Stimulated activated CD4-positive, alpha-beta T cell treated with anti-CD3 and anti-CD28 coated beads, Interleukin-15, amount 100 ng/mL, for 24 hours (primary cell): ENCODE data around the gene MIF4GD.
"Not testable (repeated sequence)": the region's sequence is repeated elsewhere in the genome, so short reads cannot be mapped to it uniquely, and the experiment has no call there.

Source experiments
- DNase-seq: peaks from one replicate; pipeline ENCODE4 v3.0.0-alpha.2; 2020

MIF4GD gene

DNA sequence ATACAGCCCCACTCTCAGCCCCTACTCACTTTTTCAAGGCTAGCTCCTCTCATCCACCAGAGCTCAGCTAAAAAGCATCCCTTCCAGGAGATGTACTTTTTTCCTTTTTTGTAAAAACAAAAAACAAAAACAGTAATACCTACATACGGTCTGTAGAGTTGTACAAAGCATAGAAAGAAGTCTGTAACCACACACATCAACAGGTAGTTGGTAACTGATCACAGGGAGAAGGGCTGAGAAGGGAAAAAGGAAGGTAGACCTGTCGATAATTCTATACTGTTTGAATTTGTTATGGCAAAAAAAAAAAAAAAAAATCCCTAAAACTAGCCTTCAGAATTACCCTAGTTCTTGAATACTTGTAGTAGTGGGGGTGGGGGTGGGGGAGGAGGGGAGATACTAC is 17.3 kb upstream of the MIF4GD start:
- DNase-seq: no peak

DNA sequence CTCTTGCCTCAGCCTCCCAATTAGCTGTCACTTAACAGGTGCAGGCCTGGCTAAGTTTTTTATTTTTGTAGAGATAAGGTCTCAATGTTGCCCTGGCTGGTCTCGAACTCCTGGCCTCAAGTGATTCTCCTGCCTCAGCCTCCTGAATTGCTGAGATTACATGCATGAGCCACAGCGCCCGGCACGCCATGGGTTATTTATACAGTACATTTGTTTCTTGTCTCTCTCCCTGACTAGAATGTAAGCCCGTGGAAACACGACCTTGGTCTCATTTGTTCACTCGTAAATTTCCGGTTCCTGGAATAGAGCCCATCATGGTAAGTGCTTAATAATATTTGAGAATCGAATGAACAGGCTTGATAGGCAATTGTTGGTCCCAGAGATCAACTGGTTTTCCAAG is 16.2 kb upstream of the MIF4GD start:
- DNase-seq: no peak

DNA sequence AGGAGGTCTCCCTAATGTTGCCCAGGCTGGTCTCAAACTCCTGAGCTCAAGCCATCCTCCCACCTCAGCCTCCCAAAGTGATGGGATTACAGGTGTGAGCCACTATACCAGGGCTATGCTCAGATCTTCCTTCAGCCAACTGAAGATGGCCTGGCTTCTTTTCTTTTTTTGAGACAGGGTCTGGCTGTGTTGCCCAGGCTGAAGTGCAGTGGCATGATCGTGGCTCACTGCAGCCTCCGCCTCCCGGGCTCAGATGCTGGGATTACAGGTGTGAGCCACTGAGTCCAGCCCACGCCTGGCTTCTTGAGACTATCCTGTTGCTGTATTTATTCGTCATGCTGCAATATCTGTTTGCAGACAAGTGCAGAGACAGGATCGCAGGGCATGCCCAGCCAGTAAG is 14.1 kb upstream of the MIF4GD start:
- DNase-seq: no peak

DNA sequence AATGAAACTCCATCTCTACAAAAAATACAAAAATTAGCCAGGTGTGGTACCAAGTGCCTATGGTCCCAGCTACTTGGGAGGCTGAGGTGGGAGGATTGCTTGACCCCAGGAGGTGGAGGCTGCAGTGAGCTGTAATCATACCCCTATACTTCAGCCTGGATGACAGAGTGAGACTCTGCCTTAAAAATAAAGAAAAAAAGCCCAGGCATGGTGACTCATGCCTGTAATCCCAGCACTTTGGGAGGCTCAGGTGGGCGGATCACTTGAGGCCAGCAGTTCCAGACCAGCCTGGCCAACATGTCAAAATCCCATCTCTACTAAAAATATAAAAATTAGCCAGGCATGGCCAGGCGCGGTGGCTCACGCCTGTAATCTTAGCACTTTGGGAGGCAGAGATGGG is 9.2 kb upstream of the MIF4GD start:
- DNase-seq: not testable (repeated sequence)

DNA sequence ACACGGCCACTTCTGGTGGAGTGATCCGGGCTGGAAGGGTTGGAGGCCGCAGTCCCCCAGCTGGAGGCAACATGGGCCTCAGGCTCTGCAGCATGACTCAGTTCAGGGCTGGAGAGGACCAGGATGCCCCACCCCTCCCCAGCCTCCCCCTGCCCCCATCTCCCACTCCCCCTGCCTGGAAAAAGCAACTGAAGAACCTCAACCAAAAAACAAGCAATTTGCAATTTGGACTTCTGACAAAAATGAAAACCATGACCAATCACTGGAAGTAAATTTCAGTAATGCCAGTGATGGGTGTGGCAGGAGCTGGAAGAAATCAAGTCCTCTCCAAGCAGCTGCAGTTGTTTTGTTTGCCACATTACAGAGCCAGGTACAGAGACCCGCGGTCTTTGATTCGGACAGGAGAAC is 6.6 kb upstream of the MIF4GD start:
- DNase-seq: no peak

DNA sequence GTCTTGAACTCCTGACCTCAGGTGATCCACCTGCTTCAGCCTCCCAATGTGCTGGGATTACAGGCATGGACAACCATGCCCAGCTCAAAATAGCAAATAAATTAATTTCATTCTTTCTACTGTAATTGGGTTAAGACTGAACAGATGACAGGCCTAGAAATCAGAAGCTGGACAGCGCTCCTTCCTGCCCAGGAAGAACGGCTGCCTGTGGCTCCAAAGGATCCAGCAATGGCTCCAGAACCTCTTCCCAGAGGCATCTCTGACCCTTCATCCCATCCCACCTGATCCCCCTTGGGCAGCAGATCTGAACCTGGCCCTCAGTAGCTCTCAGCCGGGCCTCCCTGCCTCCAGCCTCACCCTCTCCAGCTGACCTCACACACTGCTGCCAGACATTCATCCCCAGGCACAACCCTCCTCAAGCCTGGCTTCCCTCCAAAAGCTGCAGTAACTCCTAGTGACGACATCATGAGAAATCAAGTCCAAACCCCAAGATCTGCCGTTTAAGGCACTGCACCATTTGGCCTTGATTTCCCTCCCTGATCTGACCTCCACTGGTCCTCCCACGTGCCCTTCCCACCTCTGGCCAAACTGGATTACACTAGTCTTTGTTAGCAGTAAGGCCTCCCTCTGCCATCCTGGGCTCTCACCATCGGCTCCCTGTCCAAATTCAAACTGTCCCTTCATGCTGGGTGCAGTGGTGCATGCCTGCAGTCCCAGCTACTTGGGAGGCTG is 3.1 kb upstream of the MIF4GD start:
- no peak for DNase-seq

DNA sequence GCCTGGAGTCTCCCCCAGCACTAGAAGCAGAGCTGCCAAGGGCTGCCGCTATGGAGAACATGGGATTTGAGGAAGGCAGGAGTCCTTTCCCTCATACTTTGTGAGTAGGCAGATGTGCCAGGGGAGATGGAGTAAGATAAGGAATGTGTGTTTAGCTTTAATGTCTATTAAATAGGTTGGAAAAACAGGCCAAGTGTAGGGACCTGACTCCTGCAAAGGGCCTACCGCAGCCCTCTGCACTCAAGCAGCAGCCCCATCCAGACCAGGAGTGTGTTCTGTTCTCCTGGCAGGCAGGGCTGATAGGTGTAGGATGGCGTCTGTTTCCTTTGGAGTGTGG is 1.8 kb upstream of the MIF4GD start:
- no peak for DNase-seq

DNA sequence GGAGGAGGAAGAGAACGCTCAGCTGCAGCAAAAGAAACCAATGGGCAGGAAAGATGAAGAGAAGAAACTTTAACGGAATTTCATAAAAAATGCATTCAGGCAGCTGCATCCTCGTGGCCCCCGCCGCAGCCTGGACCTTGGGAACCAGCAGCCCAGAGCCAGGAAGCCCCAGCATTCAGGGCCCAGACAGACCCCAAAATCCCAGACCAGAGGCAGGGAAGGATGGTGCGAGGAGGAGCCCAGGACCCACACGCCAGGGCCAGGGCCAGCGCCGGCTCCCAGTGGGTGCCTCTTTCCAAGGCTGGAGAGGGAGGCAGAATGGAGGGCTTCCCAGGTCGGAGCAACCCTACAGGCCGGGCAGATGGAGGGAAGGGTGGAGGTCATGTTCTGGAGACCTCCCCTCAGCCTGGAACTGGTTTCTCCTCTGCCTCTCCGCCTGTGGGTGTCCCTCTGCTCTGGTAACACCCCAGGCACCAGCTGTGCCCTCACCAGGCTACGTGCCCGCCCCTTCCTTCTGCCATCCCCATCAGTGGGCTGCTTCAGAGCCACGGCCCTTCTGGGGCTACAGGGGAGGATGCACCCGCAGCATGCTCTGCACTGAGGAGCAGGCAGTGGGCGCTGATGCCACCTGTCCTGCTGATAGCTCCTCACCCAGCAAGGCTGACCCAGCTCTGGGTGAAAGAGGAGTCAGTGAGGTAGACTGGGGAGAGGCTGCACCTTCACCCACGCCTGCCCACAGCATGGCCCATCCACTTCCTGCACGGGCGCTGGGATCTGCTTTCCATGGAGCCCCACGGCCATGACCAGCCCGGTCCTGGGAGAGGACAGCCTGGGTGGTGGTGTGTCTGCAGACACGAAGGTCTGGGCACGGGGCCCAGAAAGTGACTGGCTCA is 1.2 kb upstream of the MIF4GD start:
- peak; percentile 43 for DNase-seq

DNA sequence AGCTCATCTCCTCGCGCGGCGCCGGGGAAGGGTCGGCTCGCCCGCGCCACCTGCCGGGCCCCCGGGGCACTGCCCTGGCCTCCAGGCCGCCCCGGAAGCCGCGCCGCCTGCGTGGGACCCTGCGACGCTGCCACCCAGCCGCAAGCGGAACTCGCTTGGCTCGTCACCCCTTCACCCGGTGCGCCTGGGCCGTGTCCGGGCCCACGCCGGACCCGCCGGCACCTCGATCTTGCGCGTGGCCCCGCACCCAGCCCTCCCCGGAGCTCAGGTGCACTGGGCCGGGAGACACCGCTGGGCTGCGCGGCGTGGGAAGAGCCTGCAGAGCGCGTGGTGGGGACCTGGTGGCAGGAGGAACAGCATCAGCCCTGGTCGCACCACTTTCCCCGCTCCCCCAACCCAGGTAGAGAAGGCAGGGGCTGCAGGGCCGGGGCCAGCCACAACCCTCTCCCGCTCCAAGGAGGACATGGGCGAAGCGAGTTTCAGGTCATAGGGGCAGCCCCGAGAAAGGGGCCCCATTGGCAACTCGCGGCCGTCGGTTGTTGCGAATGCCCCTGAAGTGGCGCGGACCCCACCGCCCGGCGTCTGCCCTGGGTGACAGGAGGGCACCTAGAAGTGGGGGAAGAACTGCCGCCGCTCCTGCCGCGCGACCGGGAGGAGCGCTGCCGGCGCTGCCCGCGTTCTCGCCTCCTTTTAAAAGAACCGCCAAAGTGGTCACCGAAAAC is 363 bp upstream of the MIF4GD start:
- peak; percentile 91 for DNase-seq

DNA sequence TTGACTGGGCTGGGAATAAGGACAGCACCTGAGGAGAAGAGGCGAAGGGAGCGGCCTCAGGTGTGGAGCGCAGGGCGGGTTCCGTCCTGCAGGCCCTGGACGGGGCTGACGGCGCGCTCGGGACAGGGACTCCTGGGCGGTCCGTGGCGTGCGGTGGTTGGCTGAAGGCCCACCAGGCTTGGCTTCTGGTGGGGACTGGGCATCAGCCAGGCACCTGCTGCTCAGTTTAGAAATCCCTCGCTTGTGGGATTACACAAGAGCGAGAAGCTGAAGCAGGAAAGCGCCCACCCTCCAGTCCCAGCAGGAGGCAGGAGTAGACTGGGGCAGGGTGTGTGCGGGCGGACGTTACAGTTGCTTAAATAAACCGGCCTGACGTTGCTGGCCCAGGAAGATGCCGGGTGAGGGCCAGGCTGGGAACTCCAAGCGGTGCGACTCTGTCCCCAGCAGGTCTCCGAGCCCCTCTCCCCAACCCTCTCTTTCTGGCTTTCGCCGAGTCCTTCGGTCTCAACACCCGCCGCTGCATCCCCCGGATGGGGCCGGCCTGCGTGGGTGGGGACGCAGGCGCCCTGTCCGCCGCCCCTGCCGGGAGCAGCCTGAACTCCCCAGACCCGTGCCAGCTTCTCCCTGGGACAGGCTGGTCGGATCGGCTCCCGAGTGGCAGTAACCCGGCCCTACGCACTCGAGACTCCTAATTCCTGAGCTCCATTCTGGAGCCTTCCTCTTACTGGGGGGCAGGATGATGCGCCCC is 639 bp downstream of the MIF4GD start:
- peak; percentile 79 for DNase-seq

DNA sequence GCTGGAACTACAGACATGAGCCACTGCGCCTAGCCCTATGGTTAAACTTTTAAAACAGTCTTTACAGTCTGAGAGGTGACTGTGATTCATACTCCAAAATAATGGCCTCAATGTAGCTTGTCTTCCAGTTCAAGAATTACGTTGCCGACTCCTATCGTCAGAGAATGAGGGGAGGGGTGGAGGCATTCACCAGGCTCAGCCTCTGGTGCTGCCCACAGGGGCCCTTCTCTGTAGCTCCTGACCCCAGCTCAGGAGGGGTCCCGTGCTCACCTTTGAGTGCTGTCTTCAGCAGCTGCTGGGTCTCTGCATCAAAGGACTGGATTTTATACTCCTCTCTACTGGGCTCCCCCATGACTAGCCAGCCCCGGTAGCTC is 1.2 kb downstream of the MIF4GD start:
- DNase-seq: peak; percentile 34

DNA sequence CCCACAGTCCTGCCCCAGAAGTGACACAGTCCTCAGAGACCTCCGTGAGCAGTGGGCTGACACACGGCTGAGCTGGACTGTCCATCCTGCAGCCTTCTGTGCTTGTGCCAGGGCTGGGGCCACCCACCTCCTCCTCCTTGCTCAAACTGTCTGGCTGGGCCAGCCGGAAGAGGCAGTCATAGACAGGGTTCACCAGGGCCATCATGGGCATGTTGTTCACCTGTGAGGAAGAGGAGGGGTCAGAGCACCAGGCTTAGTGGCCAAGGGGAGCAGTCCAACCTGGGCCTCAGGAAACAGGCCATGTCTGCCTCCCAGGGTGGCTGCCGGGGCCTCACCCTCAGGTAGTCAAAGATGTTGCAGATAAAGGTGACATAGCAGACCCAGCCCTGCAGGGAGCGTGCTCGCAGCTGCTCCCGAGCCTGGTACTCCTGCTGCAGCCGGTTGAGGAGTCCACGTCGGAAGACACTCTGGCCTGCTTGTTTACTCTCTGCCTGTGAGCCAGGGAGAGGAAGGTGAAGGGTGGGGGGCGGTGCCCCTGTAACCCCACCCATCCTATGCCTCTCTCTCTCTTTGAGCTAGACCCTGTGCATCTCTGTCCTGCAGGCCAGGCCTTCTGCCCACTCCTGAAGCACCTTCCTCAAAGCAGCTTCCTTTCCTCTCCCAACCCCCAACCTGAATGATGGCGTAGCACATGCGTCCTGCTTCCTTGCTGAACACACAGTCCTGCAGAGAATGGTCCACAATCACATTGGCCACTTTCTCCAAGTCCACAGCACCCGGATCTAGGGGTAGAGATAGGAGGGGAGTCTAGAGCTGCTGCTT is 3.4 kb downstream of the MIF4GD start:
- no peak for DNase-seq

DNA sequence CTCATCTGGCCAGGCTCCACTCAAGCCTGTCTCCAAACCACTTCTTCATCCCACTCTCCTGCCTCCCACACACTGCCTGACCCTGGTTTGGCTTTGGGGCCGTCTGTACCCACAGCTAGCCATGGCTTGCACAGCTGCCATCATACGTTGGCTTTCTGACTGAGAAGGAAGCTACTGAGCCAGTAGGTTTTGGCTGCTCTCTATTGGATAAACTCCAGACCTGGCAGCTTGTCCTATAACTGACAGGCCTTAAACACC is 3.9 kb downstream of the MIF4GD start:
- DNase-seq: no peak

DNA sequence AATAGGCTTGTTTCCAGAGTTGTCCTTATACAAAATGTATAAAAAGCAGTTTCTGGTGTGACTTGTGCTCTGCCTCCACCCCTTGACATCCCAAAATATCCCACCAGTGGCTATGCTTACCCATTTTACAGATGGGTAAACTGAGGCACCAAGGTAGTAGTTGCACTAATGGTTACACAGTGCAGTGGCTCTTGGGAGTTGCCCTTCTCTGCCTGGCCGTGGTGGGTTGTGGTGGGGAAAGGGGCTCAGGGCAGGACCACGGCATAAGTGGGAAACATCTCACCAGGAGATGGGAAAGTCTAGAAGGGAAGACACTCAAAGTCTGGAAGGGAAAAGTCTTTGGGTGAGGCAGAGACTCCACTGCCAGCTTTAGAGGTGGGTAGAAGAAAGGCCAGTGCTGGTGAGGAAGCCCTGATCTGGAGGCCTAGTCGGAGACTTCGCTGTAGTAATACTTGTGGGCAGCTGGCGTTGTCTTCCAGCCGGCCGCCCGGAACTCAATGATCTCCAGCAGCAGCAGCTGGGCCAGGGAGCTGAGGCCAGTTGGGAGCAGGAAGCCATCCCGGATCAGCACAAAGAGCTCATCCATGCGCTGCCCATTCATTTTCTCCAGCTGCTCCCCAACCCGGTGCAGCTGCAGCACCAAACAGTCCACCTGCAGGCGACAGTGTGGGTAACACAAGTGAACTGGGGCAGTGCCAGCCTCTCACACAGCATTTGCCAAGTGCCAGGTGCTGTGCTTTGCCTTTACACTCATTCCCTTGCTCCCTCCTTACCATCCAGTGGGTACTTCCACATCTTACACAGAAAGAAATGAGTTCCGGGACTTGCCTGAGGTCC is 4.5 kb downstream of the MIF4GD start:
- no peak for DNase-seq

DNA sequence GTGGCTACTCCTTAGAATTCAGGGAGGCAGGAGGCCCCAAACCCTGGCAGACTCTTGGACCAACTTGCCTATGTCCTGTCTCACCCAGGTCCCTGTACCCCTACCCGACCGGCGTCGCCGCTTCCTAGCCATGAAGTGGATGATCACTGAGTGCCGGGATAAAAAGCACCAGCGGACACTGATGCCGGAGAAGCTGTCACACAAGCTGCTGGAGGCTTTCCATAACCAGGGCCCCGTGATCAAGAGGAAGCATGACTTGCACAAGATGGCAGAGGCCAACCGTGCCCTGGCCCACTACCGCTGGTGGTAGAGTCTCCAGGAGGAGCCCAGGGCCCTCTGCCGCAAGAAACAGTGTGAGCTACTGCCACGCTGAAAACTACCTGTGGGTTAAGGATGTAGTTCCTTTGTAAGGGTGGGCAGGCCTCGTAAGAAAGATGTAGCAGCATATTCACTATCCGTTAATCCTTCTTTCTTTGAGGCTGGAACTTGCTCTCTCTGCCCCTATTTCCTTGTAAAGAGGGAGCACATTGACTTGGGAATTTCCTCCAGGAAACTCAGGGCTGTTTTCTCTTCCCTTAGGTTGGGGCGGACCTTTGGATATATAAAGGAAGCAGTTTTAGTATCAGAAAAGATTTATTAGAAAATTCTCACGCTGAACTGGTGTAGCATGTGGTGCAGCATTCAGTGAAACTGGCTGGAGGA is 5.3 kb downstream of the MIF4GD start:
- no peak for DNase-seq

DNA sequence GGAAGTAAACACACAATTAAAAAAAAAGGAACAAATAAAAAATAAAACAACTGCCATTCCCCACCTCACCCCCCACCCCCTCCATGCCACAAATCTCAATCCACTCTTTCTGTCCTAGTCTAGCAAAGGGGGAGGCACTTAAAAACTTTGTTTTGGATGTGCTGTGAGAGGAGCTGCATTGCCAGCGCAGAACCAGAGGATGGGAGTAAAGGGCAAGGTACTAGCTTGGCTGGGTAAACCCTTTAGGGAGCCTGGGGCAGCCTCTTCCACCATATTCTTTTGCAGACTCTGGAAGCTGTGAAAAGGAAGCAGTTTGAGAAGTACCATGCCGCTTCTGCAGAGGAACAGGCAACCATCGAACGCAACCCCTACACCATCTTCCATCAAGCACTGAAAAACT is 8.0 kb downstream of the MIF4GD start:
- DNase-seq: no peak

DNA sequence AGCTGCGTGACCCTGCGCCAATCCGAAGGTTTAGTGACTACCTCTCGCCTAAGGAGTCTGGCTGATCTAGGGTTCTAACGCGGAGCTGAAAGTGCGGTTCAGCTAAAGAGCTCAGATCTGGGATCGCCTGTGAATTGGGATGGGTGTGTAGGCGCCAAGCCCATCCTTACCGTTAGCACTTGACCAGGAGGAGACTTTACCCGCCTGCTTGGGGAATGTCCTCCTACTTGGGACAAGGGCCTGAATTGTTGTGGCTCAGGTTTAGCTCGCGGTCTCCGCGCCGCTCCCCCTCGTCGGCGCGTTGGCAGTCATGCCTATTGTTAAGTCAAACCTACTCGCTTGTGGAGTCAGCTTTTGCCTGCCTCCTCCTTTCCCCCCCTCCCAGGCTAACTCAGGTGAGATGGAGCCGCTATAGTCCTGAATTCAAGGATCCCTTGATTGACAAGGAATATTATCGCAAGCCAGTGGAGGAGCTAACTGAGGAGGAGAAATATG is 8.9 kb downstream of the MIF4GD start:
- no peak for DNase-seq

DNA sequence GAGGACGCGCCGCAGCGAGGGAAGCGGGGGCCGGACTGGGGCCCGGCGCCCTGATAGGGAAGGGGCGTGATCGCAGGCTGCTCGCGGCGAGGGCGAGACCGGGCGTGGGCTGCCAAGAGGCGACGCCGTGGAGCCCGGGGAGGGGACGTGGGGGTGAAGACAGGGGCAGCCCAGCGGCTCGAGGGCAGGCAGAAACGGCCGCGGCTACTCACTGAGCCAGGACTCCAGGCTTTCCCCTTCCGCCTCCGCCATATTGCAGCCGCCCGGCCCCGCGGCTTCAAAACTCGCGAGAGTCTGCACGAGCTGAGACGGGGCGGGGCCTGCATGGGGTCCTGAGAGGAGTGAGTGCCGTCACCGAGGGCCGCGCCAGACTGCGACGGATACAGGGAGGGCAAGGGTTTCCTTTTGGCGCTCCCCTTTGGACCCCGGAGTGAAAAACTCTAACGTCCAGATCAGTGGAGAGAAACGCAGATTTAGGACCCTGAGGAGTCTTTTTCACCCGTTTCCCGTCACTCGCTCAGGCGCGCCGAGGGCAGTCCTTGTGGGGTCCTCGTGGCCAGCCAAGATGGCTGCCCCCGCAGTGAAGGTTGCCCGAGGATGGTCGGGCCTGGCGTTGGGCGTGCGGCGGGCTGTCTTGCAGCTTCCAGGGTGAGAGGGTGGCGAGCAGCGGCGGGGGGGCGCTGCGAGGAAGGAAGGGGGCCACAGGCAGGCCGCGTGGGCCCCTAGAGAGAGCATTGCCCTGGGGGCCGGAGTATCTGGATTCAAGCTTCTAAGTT is 9.5 kb downstream of the MIF4GD start, which contains the start of the genes GGA3 and MRPS7:
GGA3 (minus strand) TSS at position 271 of the 776 bp plus-strand sequence; CDS start at position 252, 19 bp downstream.
MRPS7 (plus strand) TSS at position 544 of the 776 bp plus-strand sequence; CDS start at position 566, 22 bp downstream.
- DNase-seq: peak; percentile 98

DNA sequence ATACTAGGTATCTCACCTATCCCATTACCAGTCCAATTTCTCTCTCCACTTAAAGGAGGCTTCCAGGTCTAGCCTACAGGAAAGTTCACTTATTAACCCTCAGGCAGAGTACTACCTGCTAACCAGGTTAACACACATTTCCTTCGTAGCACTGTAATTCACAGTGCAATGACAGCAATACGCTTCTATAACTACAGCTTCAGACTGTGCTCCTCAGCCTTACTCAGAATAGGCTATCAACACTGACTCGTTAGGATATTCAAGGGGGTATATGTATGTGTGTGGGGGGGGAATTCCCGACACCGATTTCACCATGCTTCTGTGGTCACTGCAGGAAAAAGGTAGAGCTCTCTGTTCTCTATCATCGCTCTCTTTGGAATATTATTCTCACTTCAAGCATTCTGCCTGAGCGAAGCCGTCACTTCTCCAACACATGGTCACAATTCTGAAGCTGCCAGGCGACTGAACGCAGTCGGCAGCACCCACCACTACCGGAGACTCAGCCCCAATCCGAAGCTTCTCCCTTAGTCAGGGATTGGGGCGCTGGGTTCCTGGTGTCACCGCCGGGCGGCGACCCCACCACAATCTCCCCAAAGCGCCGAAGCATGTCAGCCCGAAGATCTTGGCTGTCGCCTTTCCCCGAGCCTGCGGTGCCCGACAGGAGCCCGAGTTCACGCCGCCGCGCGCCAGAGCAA is 10.2 kb downstream of the MIF4GD start:
- peak; percentile 71 for DNase-seq
